ENCODE measurements around the gene ZBTB20. TPM values are rescaled to one million over a fixed set of nuclear protein-coding genes. Genes with fewer than 3 reads are reported as not detected.

Gene ZBTB20
- total and polyA plus RNA-seq, 10 donors, result 0.32 to 89.7 (median 71.8) TPM

GRCh38 chr3:114973536-114973935 is 173.6 kb downstream of the ZBTB20 start:
- Histone ChIP-seq H3K4me3 (no peak overlapping the region), H3K4me1 (no peaks in the 10 kb centered on the region), H3K27ac (no peak overlapping the region), H3K36me3 (peaks cover 0 to 30% (median 0%) of the 10 kb centered on the region in 6 donors), H3K27me3 (replicated peaks in 1 of 7) (no peaks in the 10 kb centered on the region), H3K9me3 (no peaks in the 10 kb centered on the region)
- intact Hi-C loops (cut with DNase I; ENCODE audit: low total_unique reads), result no loop called here
- WGBS, 5 donors, result 90 to 95% (median 92%) methylated on average over 3 of the region's 3 CpGs
- no peak for DNase-seq
- no peak for TF ChIP-seq CTCF (IDR thresholded peaks at IDR 0.05 in 8 of 11, conservative IDR thresholded peaks at IDR 0.05 in 3 of 11)
- no peak for TF ChIP-seq POLR2AphosphoS5 (IDR thresholded peaks at IDR 0.05)
- no peak for TF ChIP-seq POLR2A (IDR thresholded peaks at IDR 0.05)

GRCh38 chr3:114967168-114967567 is 179.9 kb downstream of the ZBTB20 start:
- H3K27me3 ChIP-seq (replicated peaks in 1 of 7), result no peaks in the 10 kb centered on the region
- TF ChIP-seq POLR2A (IDR thresholded peaks at IDR 0.05) (no peak), POLR2AphosphoS5 (IDR thresholded peaks at IDR 0.05) (no peak), CTCF (IDR thresholded peaks at IDR 0.05 in 8 of 11, conservative IDR thresholded peaks at IDR 0.05 in 3 of 11) (no peak)
- H3K36me3 ChIP-seq, result peaks cover 0 to 27% (median 0%) of the 10 kb centered on the region in 6 donors
- H3K27ac ChIP-seq, result no peak overlapping the region
- H3K4me3 ChIP-seq, result no peak overlapping the region
- DNase-seq, result no peak
- WGBS, 5 donors, result 71 to 92% (median 73%) methylated on average over 1 of the region's 1 CpG
- H3K9me3 ChIP-seq, result no peaks in the 10 kb centered on the region
- H3K4me1 ChIP-seq, result no peaks in the 10 kb centered on the region
- intact Hi-C loops (cut with DNase I; ENCODE audit: low total_unique reads), result no loop called here

GRCh38 chr3:114962189-114962588 is 184.9 kb downstream of the ZBTB20 start:
- H3K36me3 ChIP-seq, result peaks cover 0 to 17% (median 0%) of the 10 kb centered on the region in 6 donors
- intact Hi-C loops (cut with DNase I; ENCODE audit: low total_unique reads), result no loop called here
- no peaks in the 10 kb centered on the region for H3K9me3 ChIP-seq
- WGBS, 5 donors, result 59 to 79% (median 68%) methylated on average over 2 of the region's 2 CpGs
- no peak for TF ChIP-seq POLR2AphosphoS5 (IDR thresholded peaks at IDR 0.05)
- no peak for TF ChIP-seq CTCF (IDR thresholded peaks at IDR 0.05 in 8 of 11, conservative IDR thresholded peaks at IDR 0.05 in 3 of 11)
- no peak for TF ChIP-seq POLR2A (IDR thresholded peaks at IDR 0.05)
- DNase-seq, result no peak
- no peak overlapping the region for H3K4me3 ChIP-seq
- H3K4me1 ChIP-seq, result peaks cover 0 to 6% (median 0%) of the 10 kb centered on the region in 6 donors
- H3K27me3 ChIP-seq (replicated peaks in 1 of 7), result no peaks in the 10 kb centered on the region
- no peak overlapping the region for H3K27ac ChIP-seq

- Histone ChIP-seq H3K4me1 (peaks cover 0 to 6% (median 0%) of the 10 kb centered on the region in 6 donors), H3K9me3 (peaks cover 0 to 22% (median 16%) of the 10 kb centered on the region in 8 donors), H3K27me3 (replicated peaks in 1 of 7) (no peaks in the 10 kb centered on the region), H3K36me3 (peaks cover 0 to 36% (median 6%) of the 10 kb centered on the region in 6 donors), H3K4me3 (no peak overlapping the region), H3K27ac (no peak overlapping the region)
- no peak for TF ChIP-seq CTCF (IDR thresholded peaks at IDR 0.05 in 8 of 11, conservative IDR thresholded peaks at IDR 0.05 in 3 of 11)
- intact Hi-C loops (cut with DNase I; ENCODE audit: low total_unique reads), result no loop called here
- no peak for DNase-seq
These were observed 188.2 kb downstream of the ZBTB20 start for GRCh38 chr3:114958930-114959329.

All from spleen (tissue), 11 donors.